Activated naive CD8-positive, alpha-beta T cell treated with anti-CD3 and anti-CD28 coated beads, Interleukin-2, amount 10 ng/mL, durations not matched to agents 7 days and 5 days (primary cell): ENCODE data around the gene STRADA. TPM values are rescaled to one million over a fixed set of nuclear protein-coding genes. Genes with fewer than 3 reads are reported as not detected.

ENCODE experiments used
- ATAC-seq: fragments of 150-1000 bp; cut with Tn5 transposase; one replicate; pipeline ENCODE4 v1.10.0; 2021; ENCODE audit warnings: low read depth, moderate library complexity
- POLR2A ChIA-PET: fragments of 350-600 bp; sonication (Branson Sonifier 250); formaldehyde crosslinking; loops from one replicate; lab custom pipeline; 2021; ENCODE audit warnings: antibody characterized with exemption; lab: Charles Lee
- DNase-seq: peaks from one replicate; pipeline ENCODE4 v3.0.0; 2021
- H3K27ac Mint-ChIP-seq: one replicate; pipeline ENCODE4 v1.8.0; 2022; ENCODE audit warnings: mild to moderate bottlenecking, mixed read lengths
- H3K27me3 Mint-ChIP-seq: one replicate; pipeline ENCODE4 v1.8.0; 2022; ENCODE audit warnings: mild to moderate bottlenecking, moderate library complexity, mixed read lengths
- H3K36me3 Mint-ChIP-seq: one replicate; pipeline ENCODE4 v1.8.0; 2021; ENCODE audit warnings: mild to moderate bottlenecking, mixed read lengths
- H3K4me1 Mint-ChIP-seq: one replicate; pipeline ENCODE4 v1.8.0; 2021; ENCODE audit warnings: mixed read lengths
- H3K4me3 Mint-ChIP-seq: one replicate; pipeline ENCODE4 v1.8.0; 2022; ENCODE audit warnings: mild to moderate bottlenecking, moderate library complexity, mixed read lengths
- H3K9me3 Mint-ChIP-seq: one replicate; pipeline ENCODE4 v1.8.0; 2021; ENCODE audit warnings: mixed read lengths
- total RNA-seq, 2 experiments: library from RNA; stranded (reverse); gene quantifications; one replicate each; pipeline ENCODE4 v1.2.3, GENCODE V29; 2021

STRADA gene
- total RNA-seq, 2 experiments from 2014 or later: 54.0 to 61.4 TPM

DNA sequence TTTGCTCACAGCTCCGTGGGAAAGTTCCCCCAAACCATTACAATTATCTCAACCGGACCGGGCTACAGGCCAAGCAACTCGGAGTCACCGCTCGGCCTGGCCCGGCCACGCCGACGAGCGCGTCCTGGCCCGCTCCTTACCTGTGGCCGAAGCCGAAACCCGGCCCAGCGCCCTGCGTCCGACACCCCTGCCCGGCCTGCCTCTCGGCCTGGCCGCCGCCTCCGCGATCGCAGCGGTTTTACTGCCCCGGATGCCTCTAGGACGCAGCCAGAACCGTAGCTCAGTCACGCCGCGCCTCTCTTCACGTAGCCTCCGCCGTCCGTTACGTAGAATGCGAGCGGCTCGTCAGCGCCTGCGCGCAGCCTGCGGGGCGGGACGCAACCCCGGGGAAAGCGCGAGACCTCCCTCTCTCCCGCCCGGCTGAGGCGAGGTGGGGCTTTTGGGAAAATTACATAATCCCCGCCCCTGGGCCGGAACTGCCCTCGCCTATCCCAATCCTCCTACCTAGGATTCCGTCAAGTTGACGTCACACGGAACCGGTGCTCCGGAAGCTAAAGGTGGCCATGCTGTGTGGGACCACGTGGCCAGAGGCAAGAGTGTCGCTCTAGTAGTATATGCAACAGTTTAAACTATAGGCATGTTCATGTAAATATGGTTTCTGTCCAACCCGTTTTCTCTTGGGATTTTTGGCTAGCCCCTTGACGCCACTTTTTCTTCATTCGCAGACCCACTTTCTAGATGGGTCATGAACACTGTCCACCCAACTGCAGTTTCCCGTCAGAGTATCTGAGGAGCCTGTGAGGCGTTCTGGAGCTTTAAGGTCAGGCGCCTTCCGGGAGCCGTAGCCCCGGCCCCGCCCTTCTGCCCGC lies 31.9 kb upstream of the STRADA start, which contains the start of gene CCDC47:
Gene CCDC47, minus strand, starts transcription at position 326 of the 869 bp plus-strand sequence. CDS start 7,422 bp downstream, outside the sequence.
- DNase-seq (peak; percentile 97), ATAC-seq (peak; percentile 87)
- Mint-ChIP-seq H3K27ac (peak within 1 kb of the TSS; percentile 97), H3K36me3 (peaks cover 24% of the 10 kb centered on the region), H3K9me3 (no peaks in the 10 kb centered on the region), H3K4me1 (peaks cover 33% of the 10 kb centered on the region), H3K4me3 (peak within 1 kb of the TSS; percentile 91), H3K27me3 (no peaks in the 10 kb centered on the region)
- POLR2A ChIA-PET: interaction anchor here (0.6 to 5.1 kb wide), 29 partner anchors 10 to 372 kb away, joined by 3 to 64 read pairs (median 5); partner anchors contain the start of genes FTSJ3, LIMD2, MAP3K3 and PSMC5

DNA sequence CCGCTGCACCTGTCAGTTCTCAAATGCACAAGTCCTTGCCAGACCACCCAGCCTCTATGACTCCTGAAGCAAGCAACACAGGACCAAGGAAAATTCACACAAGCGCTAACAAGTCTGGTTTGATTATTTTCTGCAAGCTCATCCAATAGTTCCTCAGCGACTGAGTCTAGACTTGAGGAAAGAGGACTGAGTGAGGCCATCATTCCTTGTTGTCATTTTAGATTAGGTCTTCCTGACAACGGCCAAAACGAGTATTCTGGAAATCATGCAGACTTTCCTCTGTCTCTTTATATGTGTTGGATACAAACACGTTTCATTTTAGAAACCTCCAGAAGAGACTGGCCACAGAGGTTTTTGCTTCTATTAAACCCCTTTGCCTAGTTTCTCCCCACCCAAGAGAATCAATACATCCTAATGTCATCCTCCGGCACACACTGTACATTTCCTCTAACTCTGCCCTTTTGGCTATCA lies 31.2 kb upstream of the STRADA start:
- H3K36me3 Mint-ChIP-seq: peaks cover 23% of the 10 kb centered on the region
- H3K27ac Mint-ChIP-seq: peak overlapping the region; percentile 97
- no peaks in the 10 kb centered on the region for H3K9me3 Mint-ChIP-seq
- DNase-seq: no peak
- peak overlapping the region; percentile 91 for H3K4me3 Mint-ChIP-seq
- H3K4me1 Mint-ChIP-seq: peaks cover 29% of the 10 kb centered on the region
- H3K27me3 Mint-ChIP-seq: no peaks in the 10 kb centered on the region
- no peak for ATAC-seq
- POLR2A ChIA-PET: interaction anchor here (1.1 to 5.1 kb wide), 20 partner anchors 9 to 373 kb away, joined by 4 to 64 read pairs (median 7); partner anchors contain the start of genes FTSJ3, LIMD2, MAP3K3 and PSMC5

DNA sequence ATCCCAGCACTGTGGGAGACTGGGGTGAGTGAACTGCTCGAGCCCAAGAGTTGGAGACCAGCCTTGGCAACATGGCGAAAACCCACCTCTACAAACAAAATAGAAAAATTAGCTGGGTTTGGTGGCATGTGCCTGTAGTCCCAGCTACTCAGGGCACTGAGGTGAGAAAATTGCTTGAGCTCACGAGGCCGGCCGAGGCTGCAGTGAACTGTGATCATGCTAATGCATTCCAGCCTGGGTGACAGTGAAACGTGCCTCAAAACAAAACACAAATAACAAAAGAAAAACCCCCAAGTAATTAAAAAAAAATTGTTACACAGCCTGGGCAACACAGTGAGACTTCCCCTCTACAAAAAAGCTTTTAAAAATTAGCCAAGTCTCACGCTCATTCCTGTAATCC lies 26.8 kb upstream of the STRADA start:
- Mint-ChIP-seq H3K36me3 (peaks cover 27% of the 10 kb centered on the region), H3K4me1 (peaks cover 25% of the 10 kb centered on the region), H3K27me3 (no peaks in the 10 kb centered on the region), H3K9me3 (no peaks in the 10 kb centered on the region), H3K27ac (no peak overlapping the region), H3K4me3 (no peak overlapping the region)
- POLR2A ChIA-PET: interaction anchor here (0.6 kb wide), 1 partner anchor 13 kb away, joined by 3 read pairs; no protein-coding TSS in a partner anchor
- DNase-seq (no peak), ATAC-seq (no peak)

DNA sequence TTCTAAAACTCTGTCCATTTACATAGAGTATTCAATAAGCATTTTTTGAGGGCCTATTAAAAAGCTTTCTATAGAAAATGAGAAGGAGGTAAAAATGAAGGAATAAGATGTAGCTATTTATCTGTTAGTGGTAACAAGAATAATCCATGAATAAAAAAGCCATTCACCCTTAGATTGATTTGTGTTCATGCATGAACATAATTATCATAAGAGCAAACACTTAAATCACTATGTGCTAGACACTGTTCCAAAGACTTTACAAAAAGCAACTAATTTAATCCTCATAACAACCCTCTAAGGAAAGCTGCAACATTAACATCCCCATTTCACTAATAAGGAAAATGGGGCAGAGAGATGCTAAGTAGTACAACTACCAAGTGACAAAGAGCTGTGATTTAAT lies 25.2 kb upstream of the STRADA start:
- POLR2A ChIA-PET: interaction anchor here (0.7 kb wide), 1 partner anchor 322 kb away, joined by 3 read pairs; no protein-coding TSS in a partner anchor
- Mint-ChIP-seq H3K36me3 (peaks cover 28% of the 10 kb centered on the region), H3K4me3 (no peak overlapping the region), H3K9me3 (no peaks in the 10 kb centered on the region), H3K4me1 (peaks cover 27% of the 10 kb centered on the region), H3K27ac (no peak overlapping the region), H3K27me3 (no peaks in the 10 kb centered on the region)
- DNase-seq: no peak
- no peak for ATAC-seq

DNA sequence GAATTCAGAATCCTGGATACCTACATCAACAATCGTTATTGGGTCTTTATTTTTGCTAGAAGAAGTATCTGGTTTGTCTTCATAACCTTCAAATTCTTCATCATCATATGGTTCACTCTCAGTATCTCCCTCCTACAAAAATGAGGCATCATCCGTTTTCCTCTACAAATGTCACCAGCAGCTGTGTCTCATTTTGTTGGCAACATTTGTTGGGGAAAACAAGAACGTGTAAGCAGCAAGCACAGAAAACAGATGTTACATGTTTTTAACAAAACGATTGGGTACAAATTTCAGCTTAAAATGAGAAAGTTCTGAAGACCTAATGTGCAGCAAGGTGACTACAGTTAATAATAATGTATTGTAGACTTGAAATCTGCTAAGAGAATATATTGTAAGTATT lies 23.1 kb upstream of the STRADA start:
- Mint-ChIP-seq H3K27ac (no peak overlapping the region), H3K27me3 (no peaks in the 10 kb centered on the region), H3K4me3 (no peak overlapping the region), H3K9me3 (no peaks in the 10 kb centered on the region), H3K36me3 (peaks cover 28% of the 10 kb centered on the region), H3K4me1 (peaks cover 30% of the 10 kb centered on the region)
- no peak for ATAC-seq
- POLR2A ChIA-PET: interaction anchor here (1.9 kb wide), 1 partner anchor 9 kb away, joined by 6 read pairs; the partner anchor contains the start of genes CCDC47 and DDX42
- no peak for DNase-seq

DNA sequence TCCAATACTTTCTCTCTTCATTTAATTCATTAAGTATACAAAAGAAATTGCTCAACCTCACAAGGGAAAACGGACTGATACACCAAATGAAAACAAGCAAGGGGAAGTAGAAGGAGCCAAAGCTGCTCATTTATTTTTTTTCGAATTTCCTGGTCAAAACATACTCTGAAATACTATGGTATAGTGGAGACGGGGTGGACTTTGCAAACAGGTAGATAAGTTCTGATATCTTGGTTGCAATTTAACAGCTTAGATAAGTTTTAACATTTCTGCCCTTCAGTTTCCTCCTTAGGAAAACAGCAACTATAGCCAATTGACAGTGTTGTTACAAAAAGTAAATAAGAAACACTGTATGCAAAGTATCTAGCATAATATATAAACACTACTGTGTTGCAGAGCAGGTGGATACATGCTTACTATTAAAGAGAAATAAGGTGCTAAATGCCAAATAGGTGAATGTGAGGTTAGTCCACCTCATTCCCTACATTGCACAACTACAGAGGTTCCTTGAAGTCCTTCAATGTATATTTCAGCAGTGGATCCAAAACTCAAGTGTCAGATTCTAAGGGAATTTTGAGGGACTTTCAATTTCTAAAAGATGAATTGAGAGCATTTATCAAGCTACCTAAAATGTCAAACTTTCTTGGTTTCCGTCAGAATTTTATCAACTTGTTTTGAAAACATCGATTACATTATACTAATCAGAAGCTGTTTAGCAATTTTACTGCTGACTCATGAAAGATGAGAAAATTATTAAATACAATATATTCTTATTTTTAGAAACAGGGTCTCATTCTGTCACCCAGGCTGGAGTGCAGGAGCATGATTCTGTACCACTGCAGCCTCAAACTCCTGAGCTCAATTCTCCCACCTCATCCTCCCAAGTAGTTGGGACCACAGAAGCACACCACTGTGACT lies 20.8 kb upstream of the STRADA start:
- Mint-ChIP-seq H3K27me3 (no peaks in the 10 kb centered on the region), H3K4me1 (peaks cover 30% of the 10 kb centered on the region), H3K27ac (peak overlapping the region; percentile 28), H3K4me3 (no peak overlapping the region), H3K9me3 (no peaks in the 10 kb centered on the region), H3K36me3 (peaks cover 26% of the 10 kb centered on the region)
- no peak for DNase-seq
- no peak for ATAC-seq
- POLR2A ChIA-PET: interaction anchor here (0.7 to 1.9 kb wide), 6 partner anchors 9 to 71 kb away, joined by 3 to 11 read pairs (median 5); partner anchors contain the start of genes CCDC47 and DDX42

DNA sequence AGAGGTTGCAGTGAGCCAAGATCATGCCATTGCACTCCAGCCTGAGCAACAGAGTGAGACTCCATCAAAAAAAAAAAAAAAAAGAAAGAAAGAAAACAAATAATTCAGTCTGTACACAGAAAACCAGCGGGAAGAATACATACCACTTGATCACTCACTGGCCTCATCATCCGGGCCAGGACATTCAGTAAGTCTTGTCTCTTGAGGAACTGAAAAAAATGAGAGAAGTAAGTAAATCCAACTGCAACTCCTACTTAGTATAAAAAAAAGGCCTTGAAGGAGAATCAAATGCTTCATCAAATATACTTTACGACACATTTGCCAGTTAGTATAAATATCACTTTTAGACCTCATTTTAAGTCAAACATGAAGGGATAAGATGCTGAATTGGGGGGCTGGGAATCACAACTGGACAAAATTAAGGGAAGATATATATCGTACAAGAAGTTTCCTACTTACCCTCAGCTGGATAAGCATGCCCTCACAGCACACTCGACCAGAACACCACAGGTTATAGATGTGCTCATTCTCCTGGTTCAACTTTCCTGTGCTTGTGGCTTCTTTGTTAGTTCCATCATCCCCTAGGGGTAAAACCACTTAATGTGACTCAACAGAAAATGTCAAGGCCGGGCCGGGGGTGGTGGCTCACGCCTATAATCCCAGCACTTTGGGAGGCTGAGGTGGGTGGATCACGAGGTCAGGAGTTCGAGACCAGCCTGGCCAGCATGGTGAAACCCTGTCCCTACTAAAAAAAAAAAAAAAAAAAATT lies 19.4 kb upstream of the STRADA start:
- DNase-seq: no peak
- no peak overlapping the region for H3K4me3 Mint-ChIP-seq
- peaks cover 32% of the 10 kb centered on the region for H3K36me3 Mint-ChIP-seq
- H3K27ac Mint-ChIP-seq: peak overlapping the region; percentile 8
- H3K27me3 Mint-ChIP-seq: no peaks in the 10 kb centered on the region
- peaks cover 22% of the 10 kb centered on the region for H3K4me1 Mint-ChIP-seq
- POLR2A ChIA-PET: interaction anchor here (1.1 to 1.7 kb wide), 2 partner anchors 9 to 12 kb away, joined by 8 to 11 read pairs; partner anchors contain the start of gene CCDC47
- H3K9me3 Mint-ChIP-seq: no peaks in the 10 kb centered on the region
- no peak for ATAC-seq

DNA sequence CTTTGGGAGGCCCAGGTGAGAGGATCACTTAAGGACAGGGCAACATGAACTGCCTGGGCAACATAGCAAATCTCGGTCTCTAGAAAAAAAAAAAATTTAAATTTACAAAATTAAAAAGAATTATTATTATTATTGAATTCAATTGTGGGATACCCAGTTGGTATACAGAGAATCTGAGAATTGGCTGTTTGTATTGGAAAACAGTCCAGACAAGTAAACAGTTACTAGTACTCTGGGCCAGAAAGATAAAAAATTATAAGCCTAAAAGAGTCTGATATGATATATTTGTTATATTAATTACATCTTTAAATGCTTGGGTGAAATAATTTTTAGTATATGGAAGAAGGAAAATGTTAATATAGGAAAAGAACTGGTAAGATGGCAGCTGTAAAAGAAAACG lies 16.8 kb upstream of the STRADA start:
- Mint-ChIP-seq H3K27me3 (no peaks in the 10 kb centered on the region), H3K27ac (no peak overlapping the region), H3K4me3 (no peak overlapping the region), H3K9me3 (no peaks in the 10 kb centered on the region), H3K36me3 (peaks cover 25% of the 10 kb centered on the region), H3K4me1 (peaks cover 17% of the 10 kb centered on the region)
- DNase-seq (no peak), ATAC-seq (no peak)
- POLR2A ChIA-PET: no interaction called here

DNA sequence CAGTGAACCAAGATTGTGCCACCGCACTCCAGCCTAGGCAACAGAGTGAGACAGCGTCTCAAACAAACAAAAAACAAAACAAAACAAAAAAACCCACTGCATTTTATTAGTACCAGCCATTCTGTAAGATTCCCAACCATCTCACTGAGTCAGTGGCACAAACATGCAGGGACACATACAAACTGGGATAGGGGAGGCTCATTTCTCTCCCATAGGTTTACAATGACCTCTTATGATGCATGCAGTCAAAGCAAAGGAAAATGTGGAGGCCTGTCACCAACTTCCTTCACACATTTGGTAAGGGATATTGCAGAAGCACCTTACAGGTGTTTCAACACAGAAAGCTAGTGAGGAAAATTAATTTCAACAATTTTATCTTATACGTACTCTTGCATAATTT lies 12.4 kb upstream of the STRADA start:
- Mint-ChIP-seq H3K4me1 (peaks cover 11% of the 10 kb centered on the region), H3K4me3 (no peak overlapping the region), H3K36me3 (peaks cover 23% of the 10 kb centered on the region), H3K27ac (no peak overlapping the region), H3K27me3 (no peaks in the 10 kb centered on the region), H3K9me3 (no peaks in the 10 kb centered on the region)
- DNase-seq: no peak
- ATAC-seq: no peak
- POLR2A ChIA-PET: interaction anchor here (1.3 kb wide), 1 partner anchor 19 kb away, joined by 5 read pairs; the partner anchor contains the start of gene CCDC47

DNA sequence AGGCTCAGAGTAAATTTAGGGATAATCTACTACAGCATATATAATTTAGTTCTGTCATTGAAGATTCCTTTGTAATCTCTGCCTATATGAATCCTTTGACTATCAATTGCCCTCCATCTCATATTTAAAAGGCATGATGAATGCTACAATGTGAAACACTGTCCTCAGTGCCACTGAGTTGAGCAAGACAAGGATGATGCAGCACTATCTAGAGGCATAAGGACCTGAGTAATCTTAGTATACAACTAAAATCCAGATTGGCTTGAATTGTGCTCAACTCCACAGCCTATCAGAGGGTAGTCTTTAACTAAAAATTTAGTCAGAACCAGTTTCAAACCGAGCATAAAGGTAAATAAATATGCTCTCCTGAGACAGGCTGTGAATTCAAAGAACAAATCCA lies 11.6 kb upstream of the STRADA start:
- H3K27me3 Mint-ChIP-seq: no peaks in the 10 kb centered on the region
- H3K27ac Mint-ChIP-seq: no peak overlapping the region
- DNase-seq (no peak), ATAC-seq (no peak)
- POLR2A ChIA-PET: interaction anchor here (2.2 to 2.9 kb wide), 2 partner anchors 9 to 11 kb away, joined by 11 to 13 read pairs; partner anchors contain the start of gene STRADA
- H3K36me3 Mint-ChIP-seq: peaks cover 24% of the 10 kb centered on the region
- peaks cover 11% of the 10 kb centered on the region for H3K4me1 Mint-ChIP-seq
- H3K4me3 Mint-ChIP-seq: no peak overlapping the region
- H3K9me3 Mint-ChIP-seq: no peaks in the 10 kb centered on the region

DNA sequence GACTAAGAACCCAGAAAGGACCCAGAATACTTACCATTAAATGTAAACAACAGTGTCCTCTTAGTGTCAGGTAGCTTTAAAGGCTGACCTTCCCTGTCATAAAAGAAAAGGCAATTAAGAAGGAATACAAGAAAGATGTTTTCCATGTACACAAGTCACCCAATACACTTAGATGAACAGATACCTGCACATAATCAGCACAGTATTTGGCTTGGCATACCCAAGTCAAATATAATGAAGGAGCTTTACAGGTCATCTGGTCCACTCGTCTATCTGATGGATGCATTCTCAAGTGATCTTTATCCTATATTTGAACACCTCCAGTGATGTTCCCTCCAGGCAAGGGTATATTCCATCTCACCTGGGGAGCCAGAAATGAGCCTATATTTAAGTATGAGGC lies 11.1 kb upstream of the STRADA start:
- H3K27ac Mint-ChIP-seq: no peak overlapping the region
- POLR2A ChIA-PET: interaction anchor here (2.0 to 2.9 kb wide), 3 partner anchors 9 to 20 kb away, joined by 6 to 13 read pairs (median 11); partner anchors contain the start of genes CCDC47 and STRADA
- DNase-seq: no peak
- no peaks in the 10 kb centered on the region for H3K9me3 Mint-ChIP-seq
- H3K4me3 Mint-ChIP-seq: no peak overlapping the region
- H3K4me1 Mint-ChIP-seq: peaks cover 11% of the 10 kb centered on the region
- H3K27me3 Mint-ChIP-seq: no peaks in the 10 kb centered on the region
- H3K36me3 Mint-ChIP-seq: peaks cover 24% of the 10 kb centered on the region
- ATAC-seq: no peak

DNA sequence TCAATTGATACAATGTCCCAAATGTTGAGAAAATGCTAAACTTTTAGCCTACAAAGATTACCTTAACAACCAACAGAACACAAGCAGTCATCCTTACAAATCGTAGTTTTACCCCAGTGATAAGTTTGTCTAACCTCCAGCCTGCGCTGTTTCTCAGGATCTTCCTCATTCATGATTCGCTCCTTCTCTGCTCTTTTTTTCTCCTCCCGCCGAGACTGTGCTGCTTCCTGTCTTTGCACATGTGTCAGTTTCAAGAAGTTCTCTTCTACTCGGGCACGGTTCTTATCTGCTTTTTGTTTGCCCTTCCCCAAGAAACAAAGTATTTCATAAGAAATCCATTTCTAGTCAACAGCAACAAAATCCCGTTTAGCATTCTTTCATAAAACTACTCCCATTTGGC lies 10.2 kb upstream of the STRADA start:
- peaks cover 11% of the 10 kb centered on the region for H3K4me1 Mint-ChIP-seq
- no peaks in the 10 kb centered on the region for H3K27me3 Mint-ChIP-seq
- peak overlapping the region; percentile 63 for H3K4me3 Mint-ChIP-seq
- POLR2A ChIA-PET: interaction anchor here (1.0 to 2.9 kb wide), 4 partner anchors 9 to 90 kb away, joined by 6 to 13 read pairs (median 10); partner anchors contain the start of genes CCDC47 and STRADA
- no peaks in the 10 kb centered on the region for H3K9me3 Mint-ChIP-seq
- H3K36me3 Mint-ChIP-seq: peaks cover 27% of the 10 kb centered on the region
- no peak for DNase-seq
- ATAC-seq: peak; percentile 83
- peak overlapping the region; percentile 79 for H3K27ac Mint-ChIP-seq
